ENCODE data around the gene ABAT.

Gene ABAT

DNA sequence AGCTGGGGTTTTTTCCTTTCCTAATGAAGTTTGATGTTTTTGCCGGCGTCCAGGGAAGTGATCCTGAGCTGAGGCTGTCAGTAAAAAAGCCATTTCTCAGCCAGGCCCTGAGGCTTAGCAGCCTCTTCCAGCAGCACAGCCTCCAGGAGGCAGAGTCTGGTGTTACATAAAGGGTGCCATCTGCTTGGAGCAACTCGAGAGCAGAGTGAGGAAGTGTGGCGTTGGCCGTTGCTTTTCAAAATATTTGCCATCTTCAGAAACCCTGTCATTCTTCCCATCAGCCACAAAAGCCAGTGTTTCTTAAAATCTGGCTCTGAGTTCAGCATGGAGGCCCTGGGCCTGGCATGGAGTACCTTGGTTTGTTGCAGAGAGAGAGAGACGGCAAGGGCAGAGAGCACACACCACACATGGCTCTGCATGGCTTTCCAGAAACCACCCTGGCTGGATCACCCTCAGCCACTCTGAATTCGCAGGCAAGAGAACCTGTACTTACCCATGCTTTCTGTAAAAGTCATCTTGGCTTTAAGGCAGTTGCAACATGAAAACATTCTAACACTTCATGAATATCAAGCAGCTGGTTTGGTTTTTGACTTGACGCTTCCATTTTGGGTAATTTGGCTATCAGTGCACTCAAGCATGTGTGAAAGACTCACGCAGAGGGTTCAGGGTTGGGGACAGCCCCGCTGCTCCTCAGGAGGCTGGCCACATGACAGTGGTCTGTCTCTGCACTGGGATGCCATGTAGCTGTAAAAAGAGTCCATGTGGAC is 144.3 kb downstream of the ABAT start:
- DNase-seq (ENCODE audit: low read depth): no peak

DNA sequence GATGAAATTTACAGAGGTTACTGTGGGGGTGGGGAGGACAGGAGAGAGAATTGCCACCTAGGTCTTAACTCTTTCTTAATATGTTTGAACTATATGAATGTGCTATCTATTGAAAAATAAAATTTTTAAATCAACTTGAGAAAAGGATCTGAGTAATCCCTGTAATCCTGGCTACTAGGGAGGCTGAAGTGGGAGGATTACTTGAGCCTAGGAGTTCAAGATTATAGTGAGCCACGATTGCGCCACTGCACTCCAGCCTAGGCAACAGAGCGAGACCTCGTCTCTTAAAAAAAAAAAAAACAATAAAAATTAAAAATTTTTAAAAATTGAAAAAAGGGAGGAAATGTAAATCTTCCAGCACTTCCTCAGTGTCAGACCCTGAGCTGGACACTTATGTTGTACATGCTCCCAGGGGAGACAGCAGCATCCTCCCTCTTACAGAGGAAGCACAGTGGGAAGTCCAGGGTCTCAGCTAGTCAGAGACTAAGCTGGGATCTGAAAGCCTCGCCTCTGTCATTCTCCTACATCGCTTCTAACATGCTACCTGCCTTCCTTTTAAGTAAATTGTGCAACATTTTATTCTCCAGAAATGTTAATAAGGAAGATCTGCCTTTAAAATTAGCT is 145.1 kb downstream of the ABAT start:
- no peak for DNase-seq (ENCODE audit: low read depth)

DNA sequence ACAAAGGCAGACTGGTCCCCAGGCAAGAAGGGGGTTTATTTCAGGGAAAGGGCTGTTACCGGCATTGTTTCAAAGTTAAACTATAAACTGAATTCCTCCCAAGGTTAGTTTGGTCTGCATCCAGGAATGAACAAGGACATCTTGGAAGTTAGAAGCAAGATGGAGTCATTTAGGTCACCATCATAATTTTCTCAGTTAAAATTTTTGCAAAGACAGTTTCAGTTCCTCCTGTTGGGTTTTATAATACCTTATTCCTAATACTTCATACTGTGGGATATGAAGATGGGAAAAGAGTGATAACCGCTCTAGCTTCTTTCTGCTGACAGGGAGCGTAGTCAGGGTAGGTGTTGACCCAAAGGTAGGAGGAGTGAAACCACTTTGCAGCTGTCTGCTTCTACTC is 148.0 kb downstream of the ABAT start:
- no peak for DNase-seq (ENCODE audit: low read depth)

DNA sequence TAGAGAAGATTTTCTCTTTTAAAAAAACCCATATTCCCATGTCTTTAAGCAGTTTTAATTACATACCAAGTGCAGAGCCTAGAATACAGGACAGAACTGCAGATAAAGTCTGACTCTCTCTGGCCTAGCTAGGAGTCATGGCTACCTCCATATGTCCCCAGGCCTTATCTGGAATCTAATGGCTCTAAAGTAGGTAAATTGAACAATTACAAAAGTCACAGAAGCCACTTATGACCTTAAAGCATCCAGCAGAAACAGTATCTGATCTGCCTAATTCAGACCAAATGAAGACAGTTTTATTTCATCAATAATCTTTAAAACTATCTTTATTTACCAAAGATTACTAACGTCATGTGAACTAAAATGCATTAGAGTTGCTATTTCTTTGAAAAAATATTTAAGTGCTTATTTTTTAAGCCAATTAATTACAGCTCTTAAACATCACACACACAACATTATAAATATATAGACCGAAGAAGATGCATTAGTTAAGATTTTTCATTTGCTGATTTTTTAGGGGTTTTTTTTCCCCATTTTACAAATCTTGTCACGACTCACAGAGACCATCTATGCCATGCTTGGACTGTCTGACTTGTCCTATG is 152.0 kb downstream of the ABAT start:
- DNase-seq (ENCODE audit: low read depth): no peak

DNA sequence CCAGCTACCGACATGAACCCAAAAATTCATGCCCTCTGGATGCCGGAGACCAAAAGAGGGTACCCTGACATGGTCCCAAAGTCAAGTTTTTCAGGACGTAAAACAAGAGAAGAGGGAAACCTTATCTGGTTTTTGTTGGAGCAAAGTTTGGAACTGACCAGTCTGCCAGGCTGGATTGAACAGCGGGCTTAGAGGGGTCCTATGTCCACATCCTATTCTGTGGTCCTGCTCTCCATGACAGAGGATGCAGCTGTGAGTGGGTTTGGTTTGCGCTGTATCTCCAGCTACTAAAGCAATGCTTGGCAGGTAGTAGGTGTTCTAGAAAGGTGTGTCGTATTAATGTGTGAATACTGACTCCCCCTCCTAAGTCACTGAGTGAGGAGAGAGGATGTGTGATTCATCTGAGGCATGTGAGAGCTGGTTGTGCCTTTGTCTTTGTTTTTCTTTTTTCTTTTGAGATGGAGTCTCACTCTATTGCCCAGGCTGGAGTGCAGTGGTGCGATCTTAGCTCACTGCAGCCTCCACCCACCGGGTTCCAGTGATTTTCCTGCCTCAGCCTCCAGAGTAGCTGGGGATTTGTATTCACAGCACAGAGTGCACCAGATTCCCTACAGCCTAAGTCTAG is 154.2 kb downstream of the ABAT start:
- DNase-seq (ENCODE audit: low read depth): no peak

DNA sequence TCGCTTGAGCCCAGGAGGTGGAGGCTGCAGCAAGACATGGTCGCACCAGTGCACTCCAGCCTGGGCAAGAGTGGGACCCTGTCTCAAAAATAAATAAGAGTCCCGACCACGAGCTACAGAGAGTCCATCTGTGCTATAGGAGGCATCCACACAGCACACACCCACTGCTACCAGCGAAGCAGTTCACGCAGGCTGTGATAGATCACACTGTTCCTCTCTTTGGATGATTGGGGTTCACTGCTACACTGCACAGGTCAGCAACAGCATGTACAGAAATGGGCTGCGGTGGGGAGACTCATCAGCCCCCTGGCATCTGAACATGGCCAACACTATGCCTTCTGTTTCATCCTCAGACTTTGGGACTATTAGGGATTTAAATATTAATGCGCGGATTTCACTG is 157.0 kb downstream of the ABAT start:
- DNase-seq (ENCODE audit: low read depth): no peak

DNA sequence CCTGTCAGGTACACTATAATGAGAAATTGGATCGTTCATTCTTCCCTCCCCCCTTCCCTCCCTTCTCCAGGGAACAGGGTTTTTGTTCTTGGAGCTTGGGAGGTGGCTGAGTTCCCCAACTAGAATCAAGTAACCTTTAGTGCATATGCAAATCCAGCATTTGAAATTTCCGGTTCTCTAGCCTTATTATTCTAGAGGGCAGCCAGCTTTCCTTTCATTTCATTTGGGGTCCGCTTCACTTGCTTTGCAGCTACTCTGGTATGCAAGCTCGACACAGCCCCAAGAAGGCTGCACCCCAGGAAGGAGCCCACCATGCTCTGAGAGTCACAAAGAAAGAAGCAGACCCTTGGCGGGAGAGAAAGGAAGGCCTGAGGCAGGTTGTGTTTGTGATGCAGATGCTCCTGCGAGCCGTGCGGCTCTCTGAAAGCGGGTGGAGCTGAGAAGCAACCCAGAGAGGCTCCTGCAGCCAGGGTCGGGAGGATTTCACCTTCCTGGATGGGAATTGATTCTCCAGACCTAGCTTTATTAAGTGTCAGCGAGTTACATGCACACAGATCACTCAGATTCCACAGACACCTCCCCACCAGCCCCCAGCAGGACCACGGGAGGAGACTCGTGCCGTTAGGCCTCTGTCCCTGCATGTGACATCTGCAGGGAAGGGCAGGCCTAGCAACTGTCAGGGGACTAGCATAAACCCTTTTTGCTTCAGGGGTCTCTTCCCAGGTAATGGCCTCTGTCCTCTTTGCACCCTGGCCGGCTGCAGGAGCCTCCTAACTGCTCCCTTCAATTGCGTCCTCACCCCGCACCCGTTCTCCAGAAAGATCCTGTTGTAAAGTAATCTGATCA is 157.7 kb downstream of the ABAT start:
- no peak for DNase-seq (ENCODE audit: low read depth)

DNA sequence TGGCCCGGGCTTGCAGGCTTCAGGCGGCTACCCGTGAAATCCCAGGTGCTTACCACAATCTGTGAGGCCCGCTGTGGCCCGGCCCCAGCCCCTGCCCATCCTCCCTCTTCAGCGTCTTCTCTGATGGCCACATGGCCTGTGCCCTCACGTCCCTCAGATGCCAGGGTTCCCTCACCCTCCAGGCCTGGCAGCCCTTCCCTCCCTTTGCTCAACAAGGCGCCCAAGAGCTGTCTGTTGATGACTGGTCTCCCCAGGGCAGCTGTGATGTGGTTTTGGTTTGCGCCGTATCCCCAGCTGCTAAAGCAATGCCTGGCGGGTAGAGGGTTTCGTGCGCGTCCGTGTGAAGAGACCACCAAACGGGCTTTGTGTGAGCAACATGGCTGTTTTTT is 158.3 kb downstream of the ABAT start:
- no peak for DNase-seq (ENCODE audit: low read depth)

All from stromal cell of bone marrow (primary cell).